ENCODE data around the gene TTC19. TPM values are rescaled to one million over a fixed set of nuclear protein-coding genes. Genes with fewer than 3 reads are reported as not detected.
"Not testable (repeated sequence)": the region's sequence is repeated elsewhere in the genome, so short reads cannot be mapped to it uniquely, and the experiment has no call there.

TTC19 gene
- polyA plus RNA-seq, 4 donors, result 49.5 to 73.5 (median 59.3) TPM

DNA sequence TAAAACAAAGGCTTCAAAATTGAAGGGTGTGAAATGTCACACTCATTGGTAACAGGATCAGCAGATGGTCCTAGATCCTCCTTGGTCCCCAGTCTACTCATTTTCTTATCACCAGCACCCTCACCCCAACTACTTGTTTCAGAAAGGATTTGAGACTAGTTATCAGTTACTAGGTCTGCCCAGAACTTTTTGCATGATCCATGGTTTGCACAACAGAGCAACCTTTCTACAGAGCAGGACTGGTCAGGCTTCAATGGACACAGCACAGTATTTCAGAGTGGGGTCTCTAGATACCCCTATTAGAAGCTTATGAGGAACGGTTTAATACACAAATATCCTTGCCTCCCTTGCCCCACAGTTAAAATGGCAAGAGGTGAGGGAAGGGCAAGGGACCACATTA lies 25.6 kb downstream of the TTC19 start:
- no peak for DNase-seq (ENCODE audit: low read depth in 4 of 4, low spot score in 2 of 4)

DNA sequence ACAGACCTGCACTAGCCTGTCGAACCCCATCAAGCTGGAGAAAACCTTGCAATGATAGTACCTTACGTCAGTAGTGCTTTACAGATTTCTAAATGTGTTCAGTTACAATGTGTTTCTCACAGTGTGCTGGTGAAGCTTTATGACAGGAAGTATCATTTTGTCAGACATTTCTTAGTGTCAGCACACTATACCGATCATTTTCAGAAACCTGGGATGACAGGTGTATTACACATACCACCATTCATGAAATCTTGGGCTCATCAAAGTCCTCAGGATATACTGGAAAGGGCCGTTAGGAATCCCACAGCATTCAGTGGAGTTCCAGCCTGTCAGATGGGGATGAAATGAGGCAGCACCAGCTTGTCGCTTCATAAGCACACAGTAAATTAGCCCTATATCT lies 27.3 kb downstream of the TTC19 start:
- no peak for DNase-seq (ENCODE audit: low read depth in 4 of 4, low spot score in 2 of 4)

DNA sequence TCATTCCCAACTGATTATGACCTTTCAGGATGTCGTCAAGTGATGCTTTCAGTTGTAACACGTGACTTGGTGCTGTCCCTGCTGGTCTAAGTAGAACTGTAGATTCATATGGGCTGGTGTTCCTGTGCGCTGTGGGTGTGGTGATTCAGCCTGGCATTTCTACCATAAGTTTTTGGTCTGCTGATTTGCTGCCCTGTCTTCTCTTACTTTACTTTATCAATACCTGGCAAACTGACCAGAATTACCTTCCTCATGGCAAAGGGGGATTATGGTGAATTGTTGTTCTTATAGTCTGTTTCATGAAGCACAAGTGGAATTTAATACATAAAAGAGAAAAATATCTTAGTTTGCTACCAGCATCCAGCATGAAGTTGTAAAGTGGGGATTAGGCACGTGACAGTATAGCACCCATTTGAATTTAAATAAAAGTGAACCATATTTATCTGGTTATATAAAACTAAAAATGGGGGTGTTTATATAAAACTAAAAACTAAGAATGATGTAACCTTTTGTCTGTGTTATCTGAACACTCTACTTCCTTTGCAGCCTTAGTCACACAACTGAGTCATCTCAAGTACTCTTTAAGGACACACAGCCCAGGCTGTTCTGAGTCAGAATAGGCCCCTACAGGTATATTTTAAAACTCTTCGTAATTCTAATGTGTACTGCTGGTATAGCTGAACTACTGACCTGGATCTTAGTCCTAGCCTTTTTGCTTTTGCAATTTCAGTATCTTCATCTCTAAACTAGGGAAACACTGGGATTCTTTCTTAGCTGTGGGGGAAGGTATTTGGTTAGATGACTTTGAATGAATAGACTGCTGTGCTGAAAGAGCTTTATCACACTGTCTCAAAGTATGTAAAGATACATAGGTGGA lies 28.3 kb downstream of the TTC19 start:
- no peak for DNase-seq (ENCODE audit: low read depth in 4 of 4, low spot score in 2 of 4)

DNA sequence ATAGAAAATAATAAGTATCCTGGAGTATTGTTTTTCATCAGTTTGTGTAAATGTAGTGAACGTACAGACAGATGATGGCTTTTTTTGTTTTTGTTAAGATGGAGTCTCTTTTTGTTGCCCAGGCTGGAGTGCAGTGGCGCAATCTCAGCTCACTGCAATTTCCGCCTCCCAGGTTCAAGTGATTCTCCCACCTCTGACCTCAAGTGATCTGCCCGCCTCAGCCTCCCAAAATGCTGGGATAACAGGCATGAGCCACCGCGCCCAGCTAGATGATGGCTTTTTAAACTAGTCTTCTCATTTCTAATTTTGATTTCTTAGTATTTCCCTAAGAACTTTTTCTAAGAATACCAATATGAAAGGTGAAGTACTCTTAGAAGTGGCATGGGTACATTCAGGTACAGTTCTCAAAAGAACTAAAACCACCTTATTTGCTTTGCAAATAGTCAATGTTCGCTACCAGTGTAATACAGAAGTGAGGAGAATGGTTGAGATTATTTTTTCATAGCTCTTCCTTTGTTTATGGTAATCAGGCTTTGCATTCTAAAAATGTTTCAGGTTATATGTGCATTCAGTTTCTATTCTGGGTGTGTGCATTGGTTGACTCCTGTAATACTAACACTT lies 34.2 kb downstream of the TTC19 start:
- DNase-seq (ENCODE audit: low read depth in 4 of 4, low spot score in 2 of 4), result no peak

DNA sequence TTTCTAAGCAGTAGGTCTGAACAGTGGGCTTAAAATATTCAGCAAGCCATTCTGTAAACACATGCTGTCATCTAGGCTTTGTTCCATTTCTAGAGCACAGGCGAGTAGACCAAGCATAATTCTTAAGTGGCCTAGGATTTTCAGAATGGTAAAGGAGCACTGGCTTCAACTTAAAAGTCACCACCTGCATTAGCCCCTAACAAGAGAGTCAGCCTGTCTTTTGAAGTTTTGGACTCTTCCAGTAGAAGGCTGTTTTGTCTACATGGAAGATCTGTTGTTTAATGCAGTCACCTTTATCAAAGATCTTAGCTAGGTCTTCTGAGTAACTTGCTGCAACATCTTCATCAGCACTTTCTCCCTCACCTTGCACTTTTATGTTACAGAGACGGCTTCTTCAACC lies 36.6 kb downstream of the TTC19 start:
- no peak for DNase-seq (ENCODE audit: low read depth in 4 of 4, low spot score in 2 of 4)

DNA sequence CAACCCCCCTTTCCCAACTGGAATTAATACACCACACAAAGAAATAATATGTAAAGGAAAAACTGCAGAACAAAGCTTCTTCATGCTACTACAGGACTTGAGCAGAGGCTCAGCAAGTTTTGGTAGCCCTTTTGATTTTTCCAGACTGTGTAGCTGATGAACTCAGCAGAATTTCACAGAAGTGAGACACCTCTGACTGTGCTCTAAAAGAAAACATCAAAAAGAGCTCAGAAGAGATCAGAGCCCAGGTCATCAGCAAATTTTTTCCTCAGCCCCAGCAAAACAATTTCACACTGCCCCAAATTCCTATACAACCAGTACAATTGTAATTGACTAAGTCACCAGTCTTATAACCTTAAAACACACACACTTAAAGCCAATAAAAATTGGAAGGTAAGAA lies 38.0 kb downstream of the TTC19 start:
- no peak for DNase-seq (ENCODE audit: low read depth in 4 of 4, low spot score in 2 of 4)

DNA sequence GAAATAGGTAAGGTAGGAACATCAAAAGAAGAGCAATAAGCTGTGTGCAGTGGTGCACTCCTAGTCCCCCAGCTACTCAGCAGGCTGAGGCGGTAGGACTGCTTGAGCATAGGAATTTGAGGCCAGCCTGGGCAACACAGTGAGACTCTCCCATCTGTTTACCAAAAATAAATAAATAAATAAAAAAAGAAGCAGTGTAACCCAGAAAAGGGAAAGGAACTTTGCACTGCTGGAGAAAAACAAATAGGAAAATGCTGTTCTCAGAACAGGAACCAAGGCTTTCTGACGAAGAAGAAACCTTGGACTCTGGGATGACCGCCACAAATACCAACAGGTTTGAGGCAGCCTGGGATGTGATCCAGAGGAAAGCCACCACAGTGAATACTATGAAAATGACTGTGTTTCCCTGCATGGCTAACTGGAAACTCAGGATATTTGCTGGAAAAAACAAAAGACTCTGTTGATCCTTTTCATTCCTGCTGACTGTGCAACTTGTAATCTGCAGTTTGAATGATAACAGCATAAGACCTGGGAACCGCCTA lies 41.2 kb downstream of the TTC19 start:
- DNase-seq (ENCODE audit: low read depth in 4 of 4, low spot score in 2 of 4), result no peak

DNA sequence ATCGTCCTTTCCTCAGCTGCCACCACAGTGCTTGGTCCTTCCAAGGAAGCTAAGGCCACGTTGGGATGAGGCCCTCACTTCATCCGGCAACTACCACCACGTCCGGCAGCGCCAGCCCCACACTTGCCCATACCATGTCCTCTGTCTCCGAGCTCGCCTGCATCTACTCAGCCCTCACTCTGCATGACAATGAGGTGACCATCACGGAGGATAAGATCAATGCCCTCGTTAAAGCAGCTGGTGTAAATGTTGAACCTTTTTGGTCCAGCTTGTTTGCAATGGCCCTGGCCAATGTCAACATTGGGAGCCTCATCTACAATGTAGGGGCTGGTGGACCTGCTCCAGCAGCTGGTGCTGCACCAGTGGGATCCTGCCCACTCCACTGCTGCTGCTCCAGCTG lies 44.9 kb downstream of the TTC19 start:
- DNase-seq (ENCODE audit: low read depth in 4 of 4, low spot score in 2 of 4), result no peak

DNA sequence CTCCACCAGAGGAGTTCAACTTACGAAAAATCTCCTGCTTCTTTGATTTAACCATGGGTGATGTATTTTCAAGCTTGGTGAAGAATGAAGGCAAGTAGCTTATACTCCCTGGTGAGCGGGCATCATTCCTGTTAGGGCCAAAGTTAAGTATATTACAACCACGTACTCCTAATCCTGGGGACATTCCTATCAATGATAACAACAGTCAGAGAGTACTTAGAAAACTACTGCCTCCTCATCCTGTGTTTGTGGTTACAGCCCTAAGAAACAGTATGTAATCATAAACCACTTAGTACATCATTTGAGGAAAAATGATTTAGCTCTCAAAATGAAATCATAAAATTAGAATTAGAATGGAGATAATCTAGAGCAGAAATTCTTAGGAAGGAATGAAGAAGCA lies 47.3 kb downstream of the TTC19 start:
- no peak for DNase-seq (ENCODE audit: low read depth in 4 of 4, low spot score in 2 of 4)

DNA sequence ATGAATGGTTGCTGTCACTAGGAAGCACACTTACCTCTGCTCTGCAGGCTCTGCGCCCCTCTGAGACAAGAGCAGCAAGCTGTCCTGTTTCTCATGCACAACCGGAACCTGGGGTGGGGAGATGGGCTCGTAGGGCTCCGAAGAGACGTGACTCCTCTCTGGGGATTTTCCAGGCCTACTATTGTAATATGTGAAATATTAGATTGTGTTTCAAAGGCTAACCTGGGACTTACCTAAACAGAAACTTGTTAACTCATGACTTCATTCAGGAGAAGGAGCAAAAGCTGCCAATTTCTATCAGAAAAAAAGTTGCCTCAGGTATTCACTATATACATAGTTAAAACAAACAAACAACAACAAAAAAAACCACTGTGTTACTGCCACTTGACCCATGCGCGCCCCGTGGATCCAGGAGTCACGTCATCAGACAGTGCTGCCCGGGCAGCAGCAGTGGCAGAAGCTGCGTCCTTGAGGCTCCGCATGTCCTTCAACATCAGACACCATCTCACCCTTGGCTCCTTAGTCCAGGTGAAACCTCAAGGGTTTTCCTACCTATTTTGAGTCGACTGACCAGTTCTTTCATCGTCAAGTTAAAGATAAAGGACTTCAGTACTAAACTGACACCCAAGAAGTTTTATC lies 49.3 kb downstream of the TTC19 start:
- no peak for DNase-seq (ENCODE audit: low read depth in 4 of 4, low spot score in 2 of 4)

DNA sequence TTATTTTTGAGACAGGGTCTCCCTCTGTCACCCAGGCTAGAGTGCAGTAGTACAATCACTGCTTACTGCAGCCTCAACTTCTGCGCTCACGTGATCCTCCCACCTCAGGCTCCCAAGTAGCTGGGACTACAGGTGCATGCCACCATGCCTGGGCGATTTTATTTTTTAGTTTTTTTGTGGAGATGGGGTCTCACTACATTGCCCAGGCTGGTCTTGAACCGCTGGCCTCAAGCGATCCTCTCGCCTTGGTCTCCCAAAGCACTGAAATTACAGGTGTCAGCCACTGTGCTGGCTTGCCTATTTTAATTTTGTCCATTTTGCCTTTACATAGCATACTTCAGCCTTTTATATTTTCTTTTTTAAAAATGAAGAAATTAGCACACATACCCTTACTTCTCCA lies 51.2 kb downstream of the TTC19 start:
- DNase-seq (ENCODE audit: low read depth in 4 of 4, low spot score in 2 of 4), result no peak

DNA sequence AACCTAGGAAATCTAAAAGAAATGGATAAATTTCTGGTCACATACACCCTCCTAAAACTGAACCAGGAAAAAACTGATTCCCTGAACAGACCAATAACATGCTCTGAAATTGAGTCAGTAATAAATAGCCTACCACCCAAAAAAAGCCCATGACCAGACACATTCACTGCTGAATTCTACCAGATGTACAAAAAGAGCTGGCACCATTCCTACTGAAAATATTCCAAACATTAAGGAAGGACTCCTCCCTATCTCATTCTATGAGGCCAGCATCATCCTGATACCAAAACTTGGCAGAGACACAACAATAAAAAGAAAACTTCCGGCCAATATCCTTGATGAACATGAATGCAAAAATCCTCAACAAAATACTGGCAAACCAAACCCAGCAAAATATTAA lies 52.9 kb downstream of the TTC19 start:
- DNase-seq (ENCODE audit: low read depth in 4 of 4, low spot score in 2 of 4), result no peak

DNA sequence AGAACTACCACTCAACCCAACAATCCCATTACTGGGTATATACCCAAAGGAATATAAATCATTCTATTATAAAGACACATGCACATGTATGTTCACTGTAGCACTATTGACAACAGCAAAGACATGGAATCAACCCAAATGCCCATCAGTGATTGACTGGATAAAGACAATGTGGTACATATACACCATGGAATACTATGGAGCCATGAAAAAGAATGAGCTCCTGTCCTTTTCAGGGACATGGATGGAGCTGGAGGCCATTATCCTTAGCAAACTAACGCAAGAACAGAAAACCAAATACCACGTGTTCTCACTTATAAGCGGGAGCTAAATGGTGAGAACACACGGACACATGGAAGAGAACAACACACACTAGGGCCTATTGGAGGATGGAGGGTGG lies 55.5 kb downstream of the TTC19 start:
- not testable (repeated sequence) for DNase-seq (ENCODE audit: low read depth in 4 of 4, low spot score in 2 of 4)

DNA sequence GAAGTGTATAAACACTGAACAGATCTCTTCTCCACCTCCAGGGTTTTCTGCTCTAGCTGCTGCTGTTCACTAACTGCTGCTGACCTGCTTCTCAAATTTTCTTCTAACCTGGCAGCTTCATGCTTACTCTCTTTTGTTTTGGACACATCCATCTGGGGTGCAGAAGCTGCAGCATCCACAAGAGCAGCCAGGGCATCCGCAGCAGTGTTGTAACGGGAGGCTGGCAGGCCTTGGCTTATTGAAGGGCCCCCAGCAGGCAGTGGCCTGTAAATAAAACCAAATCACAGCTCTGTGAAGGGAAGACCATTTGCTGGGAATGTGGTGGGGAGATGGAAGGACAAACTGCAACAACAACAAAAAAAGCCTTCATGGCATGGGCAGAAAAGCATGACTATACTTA lies 62.0 kb downstream of the TTC19 start:
- no peak for DNase-seq (ENCODE audit: low read depth in 4 of 4, low spot score in 2 of 4)

DNA sequence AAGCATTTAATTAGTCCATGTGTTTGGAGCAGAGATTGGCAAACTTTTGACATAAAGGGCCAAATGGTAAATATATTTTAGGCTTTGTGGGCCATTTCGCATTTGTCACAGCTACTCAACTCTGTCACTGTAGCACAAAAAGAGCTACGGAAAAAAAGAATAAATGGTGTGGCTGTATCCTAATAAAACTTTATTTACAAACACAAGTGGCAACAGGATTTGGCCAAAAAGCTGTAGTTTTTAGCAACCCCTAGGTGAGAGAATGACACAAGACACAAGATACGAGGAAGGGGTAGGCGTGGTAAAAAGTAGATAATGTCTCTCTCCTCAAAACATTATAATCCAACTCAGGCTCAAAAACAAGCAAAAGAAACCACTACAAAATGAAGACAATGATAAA lies 66.5 kb downstream of the TTC19 start:
- DNase-seq (ENCODE audit: low read depth in 4 of 4, low spot score in 2 of 4), result no peak

DNA sequence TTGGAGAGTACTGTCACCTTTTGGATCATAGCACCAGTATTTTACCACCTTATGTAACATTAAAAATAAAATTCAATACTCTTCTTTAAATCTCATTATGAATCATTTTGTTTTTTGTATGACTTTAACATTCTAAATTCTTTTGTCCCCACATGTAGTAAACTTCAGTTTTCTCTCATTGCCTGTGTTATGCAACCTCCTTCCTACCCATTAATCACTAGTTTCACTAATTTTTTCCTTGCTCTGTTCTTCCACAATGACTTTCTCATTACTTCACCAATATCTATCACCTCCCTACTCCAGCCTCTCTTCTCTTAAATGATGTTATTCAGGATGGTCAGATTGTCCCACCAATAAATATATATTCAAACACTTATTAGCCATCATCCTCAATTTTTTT lies 68.7 kb downstream of the TTC19 start:
- no peak for DNase-seq (ENCODE audit: low read depth in 4 of 4, low spot score in 2 of 4)

DNA sequence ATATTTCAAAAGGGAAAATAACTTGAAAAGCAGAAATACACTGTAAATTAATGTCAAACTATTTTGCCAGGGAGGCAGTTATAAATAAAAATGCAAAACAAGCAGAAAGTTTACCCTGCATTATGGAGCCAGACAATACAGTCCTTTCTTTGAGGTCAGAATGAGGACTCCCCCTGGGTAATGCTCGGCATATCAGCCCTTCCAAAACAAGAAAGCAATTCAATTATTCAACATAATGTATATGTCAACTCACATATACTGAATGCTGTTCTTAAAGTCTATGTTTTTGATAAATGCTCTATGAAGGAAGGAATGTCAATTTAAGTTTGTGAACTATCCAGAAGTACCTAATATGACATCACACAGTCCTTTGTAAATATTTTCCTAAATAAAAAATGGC lies 72.4 kb downstream of the TTC19 start:
- no peak for DNase-seq (ENCODE audit: low read depth in 4 of 4, low spot score in 2 of 4)

DNA sequence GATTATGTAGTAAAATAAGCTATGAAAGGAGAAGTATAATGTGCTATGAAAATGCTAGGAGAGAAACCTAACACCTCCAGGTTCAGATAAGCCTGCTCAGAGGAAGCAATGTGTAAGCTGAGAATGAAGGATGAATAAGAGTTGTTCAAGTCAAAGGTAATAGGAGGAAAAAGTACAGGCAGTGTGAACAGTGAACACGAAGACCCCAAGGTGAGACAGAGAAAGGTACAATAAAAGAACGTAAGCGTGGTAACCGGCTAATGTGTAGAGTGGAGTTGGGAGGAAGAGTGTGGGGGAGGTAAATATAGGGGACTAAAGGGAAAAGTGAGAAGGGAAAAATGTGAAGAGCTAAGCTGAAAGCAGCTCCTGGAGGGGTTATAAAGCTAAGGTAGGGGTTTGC lies 74.2 kb downstream of the TTC19 start:
- no peak for DNase-seq (ENCODE audit: low read depth in 4 of 4, low spot score in 2 of 4)

DNA sequence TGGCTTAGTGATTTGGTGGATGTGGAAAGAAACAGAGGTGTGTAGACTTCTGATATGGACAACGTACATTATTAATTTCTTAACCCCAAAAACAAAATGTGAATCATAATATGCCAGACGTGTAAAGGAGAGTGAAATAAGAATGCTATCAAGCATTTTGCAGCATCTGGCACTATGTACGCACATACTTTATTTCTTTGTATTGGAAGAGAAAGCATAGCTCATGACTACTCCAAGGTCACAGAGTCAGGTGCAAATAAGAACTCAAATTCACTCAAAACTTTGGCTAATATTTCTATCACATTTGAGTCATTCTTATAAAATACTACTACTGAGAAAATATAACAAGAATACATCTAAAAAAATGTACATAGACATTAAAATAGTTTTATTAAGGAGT lies 74.8 kb downstream of the TTC19 start:
- no peak for DNase-seq (ENCODE audit: low read depth in 4 of 4, low spot score in 2 of 4)

DNA sequence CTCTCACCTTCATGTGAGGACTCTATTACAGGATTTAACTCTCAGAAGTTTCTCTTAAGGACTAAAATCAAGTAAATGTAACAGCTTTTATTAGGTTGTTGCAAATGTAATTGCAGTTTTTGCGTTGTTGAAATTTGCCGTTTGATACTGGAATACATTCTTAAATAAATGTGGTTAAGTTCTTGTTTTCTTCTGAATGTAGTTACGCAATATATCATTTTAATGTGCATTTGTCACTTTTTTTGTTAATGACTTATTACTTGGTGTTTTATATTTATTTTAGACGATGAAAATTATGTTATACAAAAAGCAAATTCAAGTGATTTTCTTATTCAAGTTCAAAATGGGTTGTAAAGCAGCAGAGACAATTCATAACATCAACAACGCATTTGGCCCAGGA lies 76.3 kb downstream of the TTC19 start:
- DNase-seq (ENCODE audit: low read depth in 4 of 4, low spot score in 2 of 4), result no peak

All from left renal cortex interstitium (tissue), 4 donors.